A549 (cell line): ENCODE results near the gene ALPG.

Source experiments
- EP300 ChIP-seq, 2 experiments: fragments of >200 bp; sonication (Bioruptor Twin); formaldehyde crosslinking; IDR thresholded peaks; 2 replicates in 1 of 2; 3 replicates in 1 of 2; pipeline ENCODE4 v1.6.1; 2016 to 2017
- HEYL ChIP-seq: fragments of 250-450 bp; sonication (Bioruptor Pico); IDR thresholded peaks from 2 replicates; pipeline ENCODE4 v1.8.0; 2021; ENCODE audit warnings: mild to moderate bottlenecking, moderate library complexity
- MYC ChIP-seq: IDR thresholded peaks from 2 replicates; pipeline ENCODE4 v1.6.1; 2012; ENCODE audit warnings: mild to moderate bottlenecking, inconsistent platforms, low read length, improper control_type of control experiment, borderline replicate concordance
- POLR2A ChIP-seq: IDR thresholded peaks from 2 replicates; pipeline ENCODE4 v1.6.1; 2012; ENCODE audit warnings: mild to moderate bottlenecking, low read length
- RAD21 ChIP-seq, 2 experiments: fragments of >200 bp in 1 of 2; sonication (Bioruptor Twin) in 1 of 2; formaldehyde crosslinking in 1 of 2; IDR thresholded peaks in 1 of 2; conservative IDR thresholded peaks in 1 of 2; 2 replicates in 1 of 2; 3 replicates in 1 of 2; pipeline ENCODE4 v1.6.1; 2012 to 2018; ENCODE audit warnings: inconsistent platforms in 1 of 2
- SREBF2 ChIP-seq: fragments of 450-650 bp; IDR thresholded peaks from 2 replicates; pipeline ENCODE4 v1.6.1; 2014; ENCODE audit warnings: mild to moderate bottlenecking, moderate library complexity
- ZSCAN20 ChIP-seq: fragments of 250-450 bp; sonication (Bioruptor Pico); IDR thresholded peaks from 2 replicates; pipeline ENCODE4 v1.8.0; 2022; ENCODE audit warnings: mild to moderate bottlenecking, moderate library complexity
- TF ChIP-seq, protein P1 (sequence below): fragments of 150-350 bp; IDR thresholded peaks from 2 replicates; pipeline ENCODE4 v1.6.1; 2014; ENCODE audit warnings: low read depth, mild to moderate bottlenecking, low read length
- TF ChIP-seq, protein P2 (sequence below): fragments of >200 bp; sonication (Bioruptor Twin); formaldehyde crosslinking; IDR thresholded peaks from 3 replicates; pipeline ENCODE4 v1.5.1; 2016
- TF ChIP-seq, protein P3 (sequence below): fragments of 200-600 bp; sonication (generic); IDR thresholded peaks from 2 replicates; pipeline ENCODE4 v1.6.1; 2016; ENCODE audit warnings: antibody characterized with exemption, mild to moderate bottlenecking, moderate library complexity

DNA sequence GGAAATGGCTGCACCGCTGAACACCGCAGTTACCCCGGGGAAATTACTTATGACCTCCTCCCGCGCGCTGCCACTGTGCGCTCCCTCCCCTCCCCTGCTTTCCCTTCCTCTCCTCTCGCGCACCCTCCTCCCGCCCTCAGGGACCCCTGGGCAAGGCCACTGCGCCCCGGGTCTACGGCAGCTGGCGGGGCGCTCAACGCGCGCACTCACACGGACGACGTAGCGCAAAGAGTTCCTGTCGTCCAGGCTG, 20.2 kb upstream of the ALPG start:
- TF ChIP-seq, protein P1, sequence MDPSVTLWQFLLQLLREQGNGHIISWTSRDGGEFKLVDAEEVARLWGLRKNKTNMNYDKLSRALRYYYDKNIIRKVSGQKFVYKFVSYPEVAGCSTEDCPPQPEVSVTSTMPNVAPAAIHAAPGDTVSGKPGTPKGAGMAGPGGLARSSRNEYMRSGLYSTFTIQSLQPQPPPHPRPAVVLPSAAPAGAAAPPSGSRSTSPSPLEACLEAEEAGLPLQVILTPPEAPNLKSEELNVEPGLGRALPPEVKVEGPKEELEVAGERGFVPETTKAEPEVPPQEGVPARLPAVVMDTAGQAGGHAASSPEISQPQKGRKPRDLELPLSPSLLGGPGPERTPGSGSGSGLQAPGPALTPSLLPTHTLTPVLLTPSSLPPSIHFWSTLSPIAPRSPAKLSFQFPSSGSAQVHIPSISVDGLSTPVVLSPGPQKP = no peak
- TF ChIP-seq EP300 (IDR thresholded peaks at IDR 0.05) (no peak), SREBF2 (no peak), POLR2A (no peak), ZSCAN20 (CRISPR knock-in tag) (no peak), RAD21 (conservative IDR thresholded peaks at IDR 0.05 in 1 of 2, IDR thresholded peaks at IDR 0.05 in 1 of 2) (no peak), HEYL (CRISPR knock-in tag) (no peak), MYC (no peak)
- TF ChIP-seq, protein P2, sequence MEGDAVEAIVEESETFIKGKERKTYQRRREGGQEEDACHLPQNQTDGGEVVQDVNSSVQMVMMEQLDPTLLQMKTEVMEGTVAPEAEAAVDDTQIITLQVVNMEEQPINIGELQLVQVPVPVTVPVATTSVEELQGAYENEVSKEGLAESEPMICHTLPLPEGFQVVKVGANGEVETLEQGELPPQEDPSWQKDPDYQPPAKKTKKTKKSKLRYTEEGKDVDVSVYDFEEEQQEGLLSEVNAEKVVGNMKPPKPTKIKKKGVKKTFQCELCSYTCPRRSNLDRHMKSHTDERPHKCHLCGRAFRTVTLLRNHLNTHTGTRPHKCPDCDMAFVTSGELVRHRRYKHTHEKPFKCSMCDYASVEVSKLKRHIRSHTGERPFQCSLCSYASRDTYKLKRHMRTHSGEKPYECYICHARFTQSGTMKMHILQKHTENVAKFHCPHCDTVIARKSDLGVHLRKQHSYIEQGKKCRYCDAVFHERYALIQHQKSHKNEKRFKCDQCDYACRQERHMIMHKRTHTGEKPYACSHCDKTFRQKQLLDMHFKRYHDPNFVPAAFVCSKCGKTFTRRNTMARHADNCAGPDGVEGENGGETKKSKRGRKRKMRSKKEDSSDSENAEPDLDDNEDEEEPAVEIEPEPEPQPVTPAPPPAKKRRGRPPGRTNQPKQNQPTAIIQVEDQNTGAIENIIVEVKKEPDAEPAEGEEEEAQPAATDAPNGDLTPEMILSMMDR = no peak
- TF ChIP-seq, protein P3, sequence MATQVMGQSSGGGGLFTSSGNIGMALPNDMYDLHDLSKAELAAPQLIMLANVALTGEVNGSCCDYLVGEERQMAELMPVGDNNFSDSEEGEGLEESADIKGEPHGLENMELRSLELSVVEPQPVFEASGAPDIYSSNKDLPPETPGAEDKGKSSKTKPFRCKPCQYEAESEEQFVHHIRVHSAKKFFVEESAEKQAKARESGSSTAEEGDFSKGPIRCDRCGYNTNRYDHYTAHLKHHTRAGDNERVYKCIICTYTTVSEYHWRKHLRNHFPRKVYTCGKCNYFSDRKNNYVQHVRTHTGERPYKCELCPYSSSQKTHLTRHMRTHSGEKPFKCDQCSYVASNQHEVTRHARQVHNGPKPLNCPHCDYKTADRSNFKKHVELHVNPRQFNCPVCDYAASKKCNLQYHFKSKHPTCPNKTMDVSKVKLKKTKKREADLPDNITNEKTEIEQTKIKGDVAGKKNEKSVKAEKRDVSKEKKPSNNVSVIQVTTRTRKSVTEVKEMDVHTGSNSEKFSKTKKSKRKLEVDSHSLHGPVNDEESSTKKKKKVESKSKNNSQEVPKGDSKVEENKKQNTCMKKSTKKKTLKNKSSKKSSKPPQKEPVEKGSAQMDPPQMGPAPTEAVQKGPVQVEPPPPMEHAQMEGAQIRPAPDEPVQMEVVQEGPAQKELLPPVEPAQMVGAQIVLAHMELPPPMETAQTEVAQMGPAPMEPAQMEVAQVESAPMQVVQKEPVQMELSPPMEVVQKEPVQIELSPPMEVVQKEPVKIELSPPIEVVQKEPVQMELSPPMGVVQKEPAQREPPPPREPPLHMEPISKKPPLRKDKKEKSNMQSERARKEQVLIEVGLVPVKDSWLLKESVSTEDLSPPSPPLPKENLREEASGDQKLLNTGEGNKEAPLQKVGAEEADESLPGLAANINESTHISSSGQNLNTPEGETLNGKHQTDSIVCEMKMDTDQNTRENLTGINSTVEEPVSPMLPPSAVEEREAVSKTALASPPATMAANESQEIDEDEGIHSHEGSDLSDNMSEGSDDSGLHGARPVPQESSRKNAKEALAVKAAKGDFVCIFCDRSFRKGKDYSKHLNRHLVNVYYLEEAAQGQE = no peak
